ENCODE data around the gene KRT16. TPM values are rescaled to one million over a fixed set of nuclear protein-coding genes. Genes with fewer than 3 reads are reported as not detected.
"Not testable (repeated sequence)": the region's sequence is repeated elsewhere in the genome, so short reads cannot be mapped to it uniquely, and the experiment has no call there.

The KRT16 gene
- total RNA-seq, 1 donor from 2014 or later, result 0.40 TPM

GRCh38 chr17:41617136-41617535 is 4.6 kb upstream of the KRT16 start:
- Mint-ChIP-seq H3K4me3 (no peak overlapping the region), H3K27ac (no peak overlapping the region), H3K27me3 (ENCODE audit: low read depth) (no peaks in the 10 kb centered on the region), H3K36me3 (peaks cover 10% of the 10 kb centered on the region), H3K4me1 (peaks cover 46% of the 10 kb centered on the region), H3K9me3 (no peaks in the 10 kb centered on the region)
- DNase-seq (ENCODE audit: low spot score in 2 of 2, unreplicated experiment in 2 of 2), result no peak
- TF ChIP-seq, protein P1, sequence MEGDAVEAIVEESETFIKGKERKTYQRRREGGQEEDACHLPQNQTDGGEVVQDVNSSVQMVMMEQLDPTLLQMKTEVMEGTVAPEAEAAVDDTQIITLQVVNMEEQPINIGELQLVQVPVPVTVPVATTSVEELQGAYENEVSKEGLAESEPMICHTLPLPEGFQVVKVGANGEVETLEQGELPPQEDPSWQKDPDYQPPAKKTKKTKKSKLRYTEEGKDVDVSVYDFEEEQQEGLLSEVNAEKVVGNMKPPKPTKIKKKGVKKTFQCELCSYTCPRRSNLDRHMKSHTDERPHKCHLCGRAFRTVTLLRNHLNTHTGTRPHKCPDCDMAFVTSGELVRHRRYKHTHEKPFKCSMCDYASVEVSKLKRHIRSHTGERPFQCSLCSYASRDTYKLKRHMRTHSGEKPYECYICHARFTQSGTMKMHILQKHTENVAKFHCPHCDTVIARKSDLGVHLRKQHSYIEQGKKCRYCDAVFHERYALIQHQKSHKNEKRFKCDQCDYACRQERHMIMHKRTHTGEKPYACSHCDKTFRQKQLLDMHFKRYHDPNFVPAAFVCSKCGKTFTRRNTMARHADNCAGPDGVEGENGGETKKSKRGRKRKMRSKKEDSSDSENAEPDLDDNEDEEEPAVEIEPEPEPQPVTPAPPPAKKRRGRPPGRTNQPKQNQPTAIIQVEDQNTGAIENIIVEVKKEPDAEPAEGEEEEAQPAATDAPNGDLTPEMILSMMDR (IDR thresholded peaks at IDR 0.05; ENCODE audit: unreplicated experiment), result no peak

- H3K36me3 Mint-ChIP-seq; H3K27ac Mint-ChIP-seq; H3K27me3 Mint-ChIP-seq (ENCODE audit: low read depth); H3K9me3 Mint-ChIP-seq; H3K4me3 Mint-ChIP-seq; DNase-seq (ENCODE audit: low spot score in 2 of 2, unreplicated experiment in 2 of 2): not testable (repeated sequence)
- peaks cover 41% of the 10 kb centered on the region for H3K4me1 Mint-ChIP-seq
These were observed 3.9 kb upstream of the KRT16 start for GRCh38 chr17:41616486-41616885.

- Mint-ChIP-seq H3K4me3 (no peak overlapping the region), H3K9me3 (no peaks in the 10 kb centered on the region), H3K36me3 (peaks cover 6% of the 10 kb centered on the region), H3K27me3 (ENCODE audit: low read depth) (peaks cover 3% of the 10 kb centered on the region), H3K27ac (peak overlapping the region; percentile 47), H3K4me1 (peaks cover 32% of the 10 kb centered on the region)
- no peak for DNase-seq (ENCODE audit: low spot score in 2 of 2, unreplicated experiment in 2 of 2)
- TF ChIP-seq, protein P1 (IDR thresholded peaks at IDR 0.05; ENCODE audit: unreplicated experiment), result no peak
These were observed 2.9 kb upstream of the KRT16 start for GRCh38 chr17:41615454-41615853.

DNA sequence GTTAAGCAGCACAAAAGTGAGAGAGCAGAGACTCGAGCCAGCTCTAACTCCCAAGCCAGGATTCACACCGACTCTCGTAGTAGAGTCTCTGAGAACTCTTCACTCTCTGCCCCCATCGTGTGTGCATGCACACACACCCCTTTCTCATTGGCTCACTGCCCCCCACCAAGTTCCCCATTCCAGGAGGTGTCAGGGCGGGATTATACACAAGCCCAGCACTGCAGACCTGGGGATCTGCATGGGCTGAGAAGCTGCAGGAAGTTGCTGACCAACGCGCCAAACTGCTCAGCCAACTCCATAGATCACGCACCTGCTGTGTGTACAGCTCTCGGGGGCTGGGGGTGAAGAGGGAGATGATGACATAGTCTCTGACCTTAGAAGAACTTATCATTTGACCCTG is 2.2 kb upstream of the KRT16 start:
- not testable (repeated sequence) for H3K36me3 Mint-ChIP-seq; H3K27ac Mint-ChIP-seq; H3K4me3 Mint-ChIP-seq; H3K9me3 Mint-ChIP-seq; DNase-seq (ENCODE audit: low spot score in 2 of 2, unreplicated experiment in 2 of 2); H3K27me3 Mint-ChIP-seq (ENCODE audit: low read depth)
- H3K4me1 Mint-ChIP-seq, result peaks cover 26% of the 10 kb centered on the region

GRCh38 chr17:41614098-41614497 is 1.5 kb upstream of the KRT16 start:
- Mint-ChIP-seq H3K36me3 (no peaks in the 10 kb centered on the region), H3K9me3 (no peaks in the 10 kb centered on the region), H3K27ac (no peak overlapping the region), H3K4me3 (no peak overlapping the region), H3K27me3 (ENCODE audit: low read depth) (peaks cover 5% of the 10 kb centered on the region), H3K4me1 (peaks cover 22% of the 10 kb centered on the region)
- no peak for DNase-seq (ENCODE audit: low spot score in 2 of 2, unreplicated experiment in 2 of 2)
- TF ChIP-seq, protein P1 (IDR thresholded peaks at IDR 0.05; ENCODE audit: unreplicated experiment), result no peak

DNA sequence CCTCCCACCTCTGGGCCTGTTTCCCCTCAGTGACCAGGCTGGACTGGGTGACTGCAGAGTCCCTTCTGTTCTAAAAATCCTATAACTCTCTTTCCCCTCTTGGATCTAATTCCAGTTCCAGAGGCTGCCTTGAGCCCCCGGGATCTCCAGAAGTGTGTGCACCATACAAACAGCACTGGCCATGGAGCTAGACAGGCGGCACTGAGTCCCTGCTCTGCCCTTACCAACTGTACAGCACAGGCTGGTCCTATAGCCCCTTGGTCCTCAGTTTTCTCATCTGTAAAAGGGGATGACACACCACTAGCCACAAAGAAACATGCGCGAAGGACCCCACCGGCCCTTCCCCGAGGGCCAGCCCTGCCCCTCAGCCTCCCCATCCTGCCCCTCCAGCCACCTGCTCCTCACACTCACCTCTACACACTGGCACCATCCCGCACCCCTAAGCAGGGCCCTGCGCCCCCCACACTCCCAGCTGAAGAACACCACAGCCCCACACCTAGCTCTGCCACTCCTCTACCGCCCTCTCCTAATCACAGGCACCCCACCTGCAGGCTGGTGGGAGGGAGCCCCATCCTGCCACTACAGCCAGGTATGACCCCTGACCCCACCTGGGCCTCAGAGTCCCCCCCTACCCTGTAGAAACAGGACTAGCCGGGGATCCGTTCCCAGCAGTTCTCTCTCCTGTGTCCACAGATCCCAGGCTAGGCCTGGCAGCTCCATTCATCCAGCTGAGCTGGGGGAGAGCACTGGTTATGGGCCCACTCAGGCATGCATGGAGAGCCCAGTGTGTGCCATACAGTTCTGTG is 913 bp upstream of the KRT16 start:
- TF ChIP-seq, protein P1 (IDR thresholded peaks at IDR 0.05; ENCODE audit: unreplicated experiment), result no peak
- no peak overlapping the region for H3K27ac Mint-ChIP-seq
- DNase-seq (ENCODE audit: low spot score in 2 of 2, unreplicated experiment in 2 of 2), result no peak
- peaks cover 5% of the 10 kb centered on the region for H3K27me3 Mint-ChIP-seq (ENCODE audit: low read depth)
- no peaks in the 10 kb centered on the region for H3K36me3 Mint-ChIP-seq
- no peak overlapping the region for H3K4me3 Mint-ChIP-seq
- no peaks in the 10 kb centered on the region for H3K9me3 Mint-ChIP-seq
- H3K4me1 Mint-ChIP-seq, result peaks cover 19% of the 10 kb centered on the region

All from mesothelial cell of epicardium (in vitro differentiated cells).